HCT116 (cell line): Measurements from ENCODE around the gene ZNF532. TPM values are rescaled to one million over a fixed set of nuclear protein-coding genes. Genes with fewer than 3 reads are reported as not detected.
A peak's percentile ranks its signal among the peaks of the same experiment; 100 is the strongest.

Experiments used
- ATAC-seq: fragments of 200-7000 bp; cut with Tn5 transposase; 2 replicates; pipeline ENCODE4 v1.9.1; 2020; ENCODE audit warnings: mild to moderate bottlenecking, moderate library complexity
- BruUV-seq: library from RNA; stranded (reverse); fragments of 400-500 nt; replicated peaks from 2 replicates; lab custom pipeline; 2021; lab: Mats Ljungman, UMichigan
- CTCF ChIA-PET: fragments of 300-600 bp; sonication (Branson Sonifier 250); formaldehyde crosslinking; loops from one replicate; lab custom pipeline; 2021; ENCODE audit warnings: antibody characterized with exemption; lab: Charles Lee
- POLR2A ChIA-PET: fragments of 300-600, 350-600 bp; sonication (Branson Sonifier 250); formaldehyde crosslinking; loops from one replicate; lab custom pipeline; 2021; ENCODE audit warnings: antibody characterized with exemption; lab: Charles Lee
- RAD21 ChIA-PET, 2 experiments: fragments of 300-600 bp; sonication (Branson Sonifier 250); formaldehyde crosslinking; loops; one replicate each; lab custom pipeline; 2023; ENCODE audit warnings: low total read pairs in 2 of 2; ENCODE audit not compliant: uncharacterized antibody in 2 of 2, unreplicated experiment in 2 of 2, low non-redundant PET in 1 of 2; lab: Charles Lee
- DNase-seq: peaks from one replicate; pipeline ENCODE4 v3.0.0-alpha.2; 2010; ENCODE audit warnings: low read depth, low spot score
- H2AFZ ChIP-seq: fragments of 200-600 bp; shearing (Covaris generic), sonication (generic); 2 replicates; pipeline ENCODE4 v1.6.1; 2017; ENCODE audit warnings: low read depth, mixed run types, mixed read lengths, antibody characterized with exemption, low read length; ENCODE audit not compliant: poor library complexity, severe bottlenecking
- H3K27ac ChIP-seq: 2 replicates; pipeline ENCODE4 v1.5.1; 2012; ENCODE audit warnings: low read depth, low read length
- H3K27me3 ChIP-seq: fragments of 200-600 bp; sonication (generic); 2 replicates; pipeline ENCODE4 v1.6.1; 2016; ENCODE audit warnings: mixed run types, low read length, mixed read lengths; ENCODE audit not compliant: insufficient read depth
- H3K36me3 ChIP-seq, 2 experiments: fragments of 200-500 bp in 1 of 2; fragments of 200-600 bp in 1 of 2; sonication (Bioruptor generic) in 1 of 2; sonication (generic) in 1 of 2; 2 replicates each; pipeline versions ENCODE4 v1.5.1 to v1.6.1; 2014 to 2016; ENCODE audit warnings: low read length in 2 of 2, inconsistent platforms in 1 of 2, mixed read lengths in 1 of 2, mixed run types in 1 of 2; ENCODE audit not compliant: insufficient read depth in 2 of 2, control insufficient read depth in 1 of 2
- H3K4me1 ChIP-seq, 2 experiments: fragments of 200-600 bp in 1 of 2; sonication (generic) in 1 of 2; 2 replicates each; pipeline versions ENCODE4 v1.5.1 to v1.6.1; 2012 to 2017; ENCODE audit warnings: low read length in 2 of 2, inconsistent platforms in 1 of 2, mild to moderate bottlenecking in 1 of 2, mixed read lengths in 1 of 2, mixed run types in 1 of 2, moderate library complexity in 1 of 2; ENCODE audit not compliant: insufficient read depth in 2 of 2, control insufficient read depth in 1 of 2
- H3K4me2 ChIP-seq: fragments of 200-600 bp; sonication (generic); 2 replicates; pipeline ENCODE4 v1.6.1; 2017; ENCODE audit warnings: mixed run types, low read length, mixed read lengths
- H3K4me3 ChIP-seq, 2 experiments: fragments of 200-600 bp in 1 of 2; sonication (generic) in 1 of 2; replicated peaks in 1 of 2; 2 replicates each; pipeline ENCODE4 v1.5.1; 2011 to 2016; ENCODE audit warnings: low read length in 2 of 2, control low read depth in 1 of 2, low read depth in 1 of 2, mild to moderate bottlenecking in 1 of 2, mixed read lengths in 1 of 2, mixed run types in 1 of 2
- H3K79me2 ChIP-seq: fragments of 200-600 bp; sonication (generic); 2 replicates; pipeline ENCODE4 v1.6.1; 2017; ENCODE audit warnings: mild to moderate bottlenecking, mixed run types, low read length, moderate library complexity, mixed read lengths; ENCODE audit not compliant: insufficient read depth
- H3K9ac ChIP-seq: fragments of 200-600 bp; sonication (generic); 2 replicates; pipeline ENCODE4 v1.6.1; 2016; ENCODE audit warnings: low read length, mixed read lengths
- H3K9me2 ChIP-seq: fragments of 200-600 bp; sonication (generic), shearing (Covaris generic); 2 replicates; pipeline ENCODE4 v1.6.1; 2017; ENCODE audit warnings: mixed run types, mild to moderate bottlenecking, moderate library complexity; ENCODE audit not compliant: insufficient read depth
- H3K9me3 ChIP-seq, 2 experiments: fragments of 200-500 bp in 1 of 2; fragments of 200-600 bp in 1 of 2; sonication (Bioruptor generic) in 1 of 2; sonication (generic) in 1 of 2; 2 replicates each; pipeline ENCODE4 v1.6.1; 2014 to 2017; ENCODE audit warnings: low read length in 2 of 2, mixed read lengths in 2 of 2, inconsistent platforms in 1 of 2, low read depth in 1 of 2, mild to moderate bottlenecking in 1 of 2, mixed run types in 1 of 2, moderate library complexity in 1 of 2; ENCODE audit not compliant: control insufficient read depth in 1 of 2, insufficient read depth in 1 of 2
- H4K20me1 ChIP-seq: fragments of 200-600 bp; sonication (generic), shearing (Covaris generic); 2 replicates; pipeline ENCODE4 v1.6.1; 2017; ENCODE audit warnings: mixed run types, mild to moderate bottlenecking, moderate library complexity; ENCODE audit not compliant: insufficient read depth
- EGR1 ChIP-seq: IDR thresholded peaks from 2 replicates; pipeline ENCODE4 v1.6.1; 2012; ENCODE audit warnings: low read depth
- EZH2phosphoT487 ChIP-seq: fragments of 200-600 bp; IDR thresholded peaks from 2 replicates; pipeline ENCODE4 v1.6.1; 2018; ENCODE audit warnings: antibody characterized with exemption, borderline replicate concordance
- FOSL1 ChIP-seq: IDR thresholded peaks from 2 replicates; pipeline ENCODE4 v1.6.1; 2012; ENCODE audit warnings: low read depth
- JUND ChIP-seq: IDR thresholded peaks from 2 replicates; pipeline ENCODE4 v1.6.1; 2012
- POLR2AphosphoS5 ChIP-seq: IDR thresholded peaks from 2 replicates; pipeline ENCODE4 v1.6.1; 2011; ENCODE audit warnings: mild to moderate bottlenecking, low read depth, low read length, moderate library complexity
- ZFX ChIP-seq: fragments of 450-650 bp; IDR thresholded peaks from 2 replicates; pipeline ENCODE4 v1.6.1; 2017
- intact Hi-C: fragments of 100-400 bp; cut with micrococcal nuclease; formaldehyde crosslinking; loops from 2 replicates; pipeline ENCODE4 v1.10.0; 2022
- total RNA-seq: library from RNA; stranded (reverse); gene quantifications from one replicate; pipeline ENCODE4 v1.2.1, GENCODE V29; 2021; ENCODE audit not compliant: unreplicated experiment
- TF ChIP-seq, protein P1 (sequence below), 3 experiments: fragments of 200-600 bp in 1 of 3; sonication (generic) in 1 of 3; IDR thresholded peaks in 2 of 3; conservative IDR thresholded peaks in 1 of 3; 2 replicates each; pipeline ENCODE4 v1.5.1; 2012 to 2017; ENCODE audit warnings: low read depth in 2 of 3, low read length in 2 of 3, antibody characterized with exemption in 1 of 3, borderline replicate concordance in 1 of 3, control low read depth in 1 of 3, mild to moderate bottlenecking in 1 of 3, mixed read lengths in 1 of 3, mixed run types in 1 of 3, moderate library complexity in 1 of 3; ENCODE audit not compliant: insufficient read depth in 1 of 3
- TF ChIP-seq, protein P2 (sequence below): IDR thresholded peaks from 2 replicates; pipeline ENCODE4 v1.6.1; 2011; ENCODE audit warnings: mild to moderate bottlenecking, low read length, moderate library complexity; ENCODE audit not compliant: insufficient replicate concordance; ENCODE audit errors: extremely low read depth
- TF ChIP-seq, protein P3 (sequence below): IDR thresholded peaks from 2 replicates; pipeline ENCODE4 v1.6.1; 2012; ENCODE audit warnings: low read depth

ZNF532 gene
- total RNA-seq, 1 experiment from 2014 or later, result 11.6 TPM

DNA sequence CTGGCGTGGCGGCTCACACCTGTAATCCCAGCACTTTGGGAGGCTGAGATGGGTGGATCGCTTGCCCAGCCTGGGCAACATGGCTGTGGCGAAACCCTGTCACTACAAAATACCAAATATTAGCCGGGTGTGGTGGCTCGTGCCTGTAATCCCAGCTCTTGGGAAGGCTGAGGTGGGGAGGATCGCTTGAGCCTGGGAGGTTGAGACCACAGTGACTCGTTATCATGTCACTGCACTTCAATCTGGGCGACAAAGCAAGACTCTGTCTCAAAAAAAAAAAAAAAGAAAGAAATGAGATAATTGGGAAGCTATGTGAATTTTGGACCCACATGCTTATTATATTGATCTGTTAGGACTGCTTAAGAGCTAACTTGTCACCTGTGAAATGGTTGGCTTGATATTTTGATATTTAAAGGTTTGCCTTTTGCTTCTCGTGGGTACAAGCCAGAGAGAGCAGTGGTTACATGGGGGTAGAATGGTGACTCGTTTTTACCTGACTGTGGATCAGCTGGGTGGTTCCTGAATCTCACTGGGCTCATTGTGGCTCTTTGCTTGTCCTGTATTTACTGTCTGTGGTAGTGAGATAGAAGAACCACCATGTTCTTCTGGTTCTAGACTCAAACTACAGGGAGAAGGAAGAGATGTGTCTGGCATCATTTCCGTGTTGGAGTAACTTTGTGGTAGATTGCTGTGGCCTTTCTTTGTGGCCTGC is 28.9 kb downstream of the ZNF532 start:
- no peak overlapping the region for H3K27ac ChIP-seq
- DNase-seq (peak; percentile 53), ATAC-seq (peak; percentile 68)
- H3K36me3 ChIP-seq, result no peaks in the 10 kb centered on the region
- no peaks in the 10 kb centered on the region for H3K9me3 ChIP-seq
- H3K27me3 ChIP-seq, result no peaks in the 10 kb centered on the region
- peak overlapping the region; percentile 36 for H3K4me2 ChIP-seq
- peaks cover 0 to 16% of the 10 kb centered on the region in 2 experiments; a peak in 2 of 4 replicates for H3K4me1 ChIP-seq
- no TSS peak for BruUV-seq
- ChIA-PET RAD21 (no interaction called here), POLR2A (no interaction called here), CTCF (no interaction called here)
- H3K9ac ChIP-seq, result no peak overlapping the region
- H3K79me2 ChIP-seq, result no peaks in the 10 kb centered on the region
- H3K9me2 ChIP-seq, result no peaks in the 10 kb centered on the region
- H3K4me3 ChIP-seq, result no peak overlapping the region
- H2AFZ ChIP-seq, result no peak overlapping the region
- no peaks in the 10 kb centered on the region for H4K20me1 ChIP-seq
- intact Hi-C loops, result no loop called here
- TF ChIP-seq ZFX, result no peak
- TF ChIP-seq, protein P1, sequence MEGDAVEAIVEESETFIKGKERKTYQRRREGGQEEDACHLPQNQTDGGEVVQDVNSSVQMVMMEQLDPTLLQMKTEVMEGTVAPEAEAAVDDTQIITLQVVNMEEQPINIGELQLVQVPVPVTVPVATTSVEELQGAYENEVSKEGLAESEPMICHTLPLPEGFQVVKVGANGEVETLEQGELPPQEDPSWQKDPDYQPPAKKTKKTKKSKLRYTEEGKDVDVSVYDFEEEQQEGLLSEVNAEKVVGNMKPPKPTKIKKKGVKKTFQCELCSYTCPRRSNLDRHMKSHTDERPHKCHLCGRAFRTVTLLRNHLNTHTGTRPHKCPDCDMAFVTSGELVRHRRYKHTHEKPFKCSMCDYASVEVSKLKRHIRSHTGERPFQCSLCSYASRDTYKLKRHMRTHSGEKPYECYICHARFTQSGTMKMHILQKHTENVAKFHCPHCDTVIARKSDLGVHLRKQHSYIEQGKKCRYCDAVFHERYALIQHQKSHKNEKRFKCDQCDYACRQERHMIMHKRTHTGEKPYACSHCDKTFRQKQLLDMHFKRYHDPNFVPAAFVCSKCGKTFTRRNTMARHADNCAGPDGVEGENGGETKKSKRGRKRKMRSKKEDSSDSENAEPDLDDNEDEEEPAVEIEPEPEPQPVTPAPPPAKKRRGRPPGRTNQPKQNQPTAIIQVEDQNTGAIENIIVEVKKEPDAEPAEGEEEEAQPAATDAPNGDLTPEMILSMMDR (IDR thresholded peaks at IDR 0.05 in 2 of 3, conservative IDR thresholded peaks at IDR 0.05 in 1 of 3; ENCODE audit: borderline replicate concordance in 1 of 3, insufficient read depth in 1 of 3, low read depth in 2 of 3, low read length in 2 of 3), result no peak
- TF ChIP-seq, protein P2, sequence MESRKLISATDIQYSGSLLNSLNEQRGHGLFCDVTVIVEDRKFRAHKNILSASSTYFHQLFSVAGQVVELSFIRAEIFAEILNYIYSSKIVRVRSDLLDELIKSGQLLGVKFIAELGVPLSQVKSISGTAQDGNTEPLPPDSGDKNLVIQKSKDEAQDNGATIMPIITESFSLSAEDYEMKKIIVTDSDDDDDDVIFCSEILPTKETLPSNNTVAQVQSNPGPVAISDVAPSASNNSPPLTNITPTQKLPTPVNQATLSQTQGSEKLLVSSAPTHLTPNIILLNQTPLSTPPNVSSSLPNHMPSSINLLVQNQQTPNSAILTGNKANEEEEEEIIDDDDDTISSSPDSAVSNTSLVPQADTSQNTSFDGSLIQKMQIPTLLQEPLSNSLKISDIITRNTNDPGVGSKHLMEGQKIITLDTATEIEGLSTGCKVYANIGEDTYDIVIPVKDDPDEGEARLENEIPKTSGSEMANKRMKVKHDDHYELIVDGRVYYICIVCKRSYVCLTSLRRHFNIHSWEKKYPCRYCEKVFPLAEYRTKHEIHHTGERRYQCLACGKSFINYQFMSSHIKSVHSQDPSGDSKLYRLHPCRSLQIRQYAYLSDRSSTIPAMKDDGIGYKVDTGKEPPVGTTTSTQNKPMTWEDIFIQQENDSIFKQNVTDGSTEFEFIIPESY, result no peak
- TF ChIP-seq POLR2AphosphoS5, result no peak
- TF ChIP-seq EGR1, result no peak
- TF ChIP-seq FOSL1, result peak; percentile 52
- TF ChIP-seq JUND, result peak; percentile 52
- TF ChIP-seq, protein P3, sequence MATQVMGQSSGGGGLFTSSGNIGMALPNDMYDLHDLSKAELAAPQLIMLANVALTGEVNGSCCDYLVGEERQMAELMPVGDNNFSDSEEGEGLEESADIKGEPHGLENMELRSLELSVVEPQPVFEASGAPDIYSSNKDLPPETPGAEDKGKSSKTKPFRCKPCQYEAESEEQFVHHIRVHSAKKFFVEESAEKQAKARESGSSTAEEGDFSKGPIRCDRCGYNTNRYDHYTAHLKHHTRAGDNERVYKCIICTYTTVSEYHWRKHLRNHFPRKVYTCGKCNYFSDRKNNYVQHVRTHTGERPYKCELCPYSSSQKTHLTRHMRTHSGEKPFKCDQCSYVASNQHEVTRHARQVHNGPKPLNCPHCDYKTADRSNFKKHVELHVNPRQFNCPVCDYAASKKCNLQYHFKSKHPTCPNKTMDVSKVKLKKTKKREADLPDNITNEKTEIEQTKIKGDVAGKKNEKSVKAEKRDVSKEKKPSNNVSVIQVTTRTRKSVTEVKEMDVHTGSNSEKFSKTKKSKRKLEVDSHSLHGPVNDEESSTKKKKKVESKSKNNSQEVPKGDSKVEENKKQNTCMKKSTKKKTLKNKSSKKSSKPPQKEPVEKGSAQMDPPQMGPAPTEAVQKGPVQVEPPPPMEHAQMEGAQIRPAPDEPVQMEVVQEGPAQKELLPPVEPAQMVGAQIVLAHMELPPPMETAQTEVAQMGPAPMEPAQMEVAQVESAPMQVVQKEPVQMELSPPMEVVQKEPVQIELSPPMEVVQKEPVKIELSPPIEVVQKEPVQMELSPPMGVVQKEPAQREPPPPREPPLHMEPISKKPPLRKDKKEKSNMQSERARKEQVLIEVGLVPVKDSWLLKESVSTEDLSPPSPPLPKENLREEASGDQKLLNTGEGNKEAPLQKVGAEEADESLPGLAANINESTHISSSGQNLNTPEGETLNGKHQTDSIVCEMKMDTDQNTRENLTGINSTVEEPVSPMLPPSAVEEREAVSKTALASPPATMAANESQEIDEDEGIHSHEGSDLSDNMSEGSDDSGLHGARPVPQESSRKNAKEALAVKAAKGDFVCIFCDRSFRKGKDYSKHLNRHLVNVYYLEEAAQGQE, result no peak
- TF ChIP-seq EZH2phosphoT487, result no peak
